Thyroid gland (tissue), 4 donors: Measurements from ENCODE around the gene NAA60. TPM values are rescaled to one million over a fixed set of nuclear protein-coding genes. Genes with fewer than 3 reads are reported as not detected.

Experiments used
- DNase-seq, 2 donors: peaks; one replicate each; pipeline ENCODE4 v3.0.0-alpha.2; 2019
- H3K27ac ChIP-seq, 3 donors: fragments of 200-600 bp; sonication (generic); 1 replicate in 2 of 3; 2 replicates in 1 of 3; pipeline ENCODE4 v1.5.1; 2016 to 2019; ENCODE audit warnings: mild to moderate bottlenecking in 1 of 3, moderate library complexity in 1 of 3
- H3K27me3 ChIP-seq: fragments of 200-600 bp; sonication (generic); one replicate; pipeline ENCODE4 v1.5.1; 2019
- H3K36me3 ChIP-seq, 2 donors: fragments of 200-600 bp; sonication (generic); one replicate each; pipeline ENCODE4 v1.5.1; 2016 to 2019
- H3K4me1 ChIP-seq, 2 donors: fragments of 200-600 bp; sonication (generic); one replicate each; pipeline ENCODE4 v1.5.1; 2017 to 2019
- H3K4me3 ChIP-seq, 3 donors: fragments of 200-600 bp; sonication (generic); replicated peaks in 1 of 3; 1 replicate in 2 of 3; 2 replicates in 1 of 3; pipeline ENCODE4 v1.5.1; 2016; ENCODE audit warnings: mild to moderate bottlenecking in 1 of 3
- H3K9me3 ChIP-seq: fragments of 200-600 bp; sonication (generic); one replicate; pipeline ENCODE4 v1.5.1; 2017
- CTCF ChIP-seq, 6 experiments: fragments of 200-600 bp in 3 of 6; fragments of 450-650 bp in 3 of 6; sonication (generic) in 3 of 6; IDR thresholded peaks; one replicate each; pipeline ENCODE4 v1.5.1; 2016 to 2019; ENCODE audit warnings: antibody characterized with exemption in 6 of 6, mild to moderate bottlenecking in 2 of 6, inconsistent platforms in 1 of 6, moderate library complexity in 1 of 6
- POLR2A ChIP-seq, 2 donors: fragments of 450-650 bp; IDR thresholded peaks; one replicate each; pipeline ENCODE4 v1.6.1; 2017; ENCODE audit warnings: antibody characterized with exemption in 2 of 2, mild to moderate bottlenecking in 2 of 2, moderate library complexity in 1 of 2
- WGBS, 2 donors: methylation state at CpG; one replicate each; pipeline ENCODE4 v1.1.5; 2017; 5-methylcytosine and 5-hydroxymethylcytosine counted together
- intact Hi-C: fragments of 100-400 bp; cut with DNase I; formaldehyde crosslinking; loops from one replicate; pipeline ENCODE4 v1.15.1; 2023
- total RNA-seq, 4 donors: library from RNA; depleted of rRNA; stranded (reverse); fragments of >200 nt; gene quantifications; one replicate each; pipeline ENCODE4 v1.2.3, GENCODE V29; 2016

NAA60 gene
- total RNA-seq, 4 donors from 2014 or later: 22.7 to 42.2 (median 31.0) TPM

GRCh38 chr16:3458852-3459361 lies 15.4 kb downstream of the NAA60 start:
- Histone ChIP-seq H3K9me3 (no peaks in the 10 kb centered on the region), H3K4me3 (peak overlapping the region; percentile 11 to 80 (median 53)), H3K36me3 (no peaks in the 10 kb centered on the region), H3K27ac (peak overlapping the region; percentile 87 to 98 (median 91)), H3K27me3 (no peaks in the 10 kb centered on the region), H3K4me1 (peaks cover 29 to 39% of the 10 kb centered on the region in 2 donors)
- intact Hi-C loops: no loop called here
- peak; percentile 25 to 30 for DNase-seq
- TF ChIP-seq CTCF (IDR thresholded peaks at IDR 0.05) (no peak), POLR2A (IDR thresholded peaks at IDR 0.05) (peak in 1 of 2 donors; percentile 24)
- WGBS, 2 donors: 3 to 4% methylated on average over 10 of the region's 10 CpGs

- 59 to 66% methylated on average over 9 of the region's 9 CpGs for WGBS, 2 donors
- DNase-seq: no peak
- no peaks in the 10 kb centered on the region for H3K9me3 ChIP-seq
- H3K27ac ChIP-seq: peak overlapping the region in 2 of 3 donors; percentile 87 to 91
- H3K27me3 ChIP-seq: no peaks in the 10 kb centered on the region
- no peak for TF ChIP-seq CTCF (IDR thresholded peaks at IDR 0.05)
- no peak for TF ChIP-seq POLR2A (IDR thresholded peaks at IDR 0.05)
- no peak overlapping the region for H3K4me3 ChIP-seq
- H3K4me1 ChIP-seq: peaks cover 29 to 39% of the 10 kb centered on the region in 2 donors
- H3K36me3 ChIP-seq: no peaks in the 10 kb centered on the region
- intact Hi-C loops: no loop called here
Observed at GRCh38 chr16:3459401-3460090, 16.1 kb downstream of the NAA60 start.

DNA sequence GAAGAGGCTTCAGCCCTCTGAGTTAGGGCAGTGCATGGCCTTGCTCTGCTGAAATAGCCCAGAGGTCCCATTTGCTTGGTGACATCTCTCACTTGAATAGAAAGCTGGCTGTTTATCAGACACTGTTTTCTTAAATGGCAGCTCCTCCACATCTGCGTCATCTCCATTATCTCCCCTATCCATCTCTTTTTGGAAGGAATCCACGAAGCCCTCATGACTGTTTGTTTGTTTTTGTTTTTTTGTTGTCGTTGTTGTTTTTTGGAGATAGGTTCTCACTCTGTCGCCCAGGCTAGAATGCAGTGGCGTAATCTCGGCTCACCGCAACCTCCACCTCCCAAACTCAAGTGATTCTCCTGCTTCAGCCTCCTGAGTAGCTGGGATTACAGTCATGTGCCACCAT lies 16.6 kb downstream of the NAA60 start:
- no peaks in the 10 kb centered on the region for H3K9me3 ChIP-seq
- 83 to 88% methylated on average over 7 of the region's 7 CpGs for WGBS, 2 donors

DNA sequence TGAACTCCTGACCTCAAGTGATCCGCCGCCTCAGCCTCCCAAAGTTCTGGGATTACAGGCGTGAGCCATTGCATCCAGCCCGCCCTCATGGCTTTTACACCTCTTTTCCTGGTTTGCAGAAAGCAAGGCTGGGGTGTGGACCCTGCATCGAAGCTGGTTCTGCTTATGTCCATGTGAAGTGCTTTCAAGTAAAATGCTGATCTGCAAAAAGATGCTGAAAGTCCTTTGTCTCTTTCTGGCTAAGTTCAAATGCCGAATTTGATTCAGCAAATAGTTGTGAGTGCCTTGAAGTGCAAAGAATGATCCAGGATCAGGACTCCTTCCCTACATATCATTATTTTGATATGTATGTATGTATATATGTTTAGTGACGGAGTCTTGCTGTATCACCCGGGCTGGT lies 17.1 kb downstream of the NAA60 start:
- H3K4me3 ChIP-seq: no peak overlapping the region
- DNase-seq: peak in 1 of 2 donors; percentile 0
- no peaks in the 10 kb centered on the region for H3K27me3 ChIP-seq
- intact Hi-C loops: no loop called here
- no peaks in the 10 kb centered on the region for H3K36me3 ChIP-seq
- H3K9me3 ChIP-seq: no peaks in the 10 kb centered on the region
- WGBS, 2 donors: 89 to 90% methylated on average over 8 of the region's 8 CpGs
- no peak overlapping the region for H3K27ac ChIP-seq
- TF ChIP-seq POLR2A (IDR thresholded peaks at IDR 0.05) (no peak), CTCF (IDR thresholded peaks at IDR 0.05) (no peak)
- H3K4me1 ChIP-seq: peaks cover 29 to 39% of the 10 kb centered on the region in 2 donors

More for the DNA sequence above, 16.6 kb downstream of the NAA60 start:
- no peak overlapping the region for H3K27ac ChIP-seq
- no peaks in the 10 kb centered on the region for H3K36me3 ChIP-seq
- intact Hi-C loops: no loop called here
- DNase-seq: no peak
- no peak overlapping the region for H3K4me3 ChIP-seq
- no peaks in the 10 kb centered on the region for H3K27me3 ChIP-seq
- peaks cover 29 to 39% of the 10 kb centered on the region in 2 donors for H3K4me1 ChIP-seq
- TF ChIP-seq POLR2A (IDR thresholded peaks at IDR 0.05) (no peak), CTCF (IDR thresholded peaks at IDR 0.05) (no peak)

GRCh38 chr16:3461151-3461550 lies 17.7 kb downstream of the NAA60 start:
- peak in 1 of 2 donors; percentile 0 for DNase-seq
- H3K4me3 ChIP-seq: no peak overlapping the region
- 71 to 80% methylated on average over 8 of the region's 8 CpGs for WGBS, 2 donors
- peaks cover 27 to 38% of the 10 kb centered on the region in 2 donors for H3K4me1 ChIP-seq
- H3K27me3 ChIP-seq: no peaks in the 10 kb centered on the region
- H3K9me3 ChIP-seq: no peaks in the 10 kb centered on the region
- intact Hi-C loops: no loop called here
- H3K36me3 ChIP-seq: peaks cover 0 to under 1% of the 10 kb centered on the region in 2 donors
- TF ChIP-seq POLR2A (IDR thresholded peaks at IDR 0.05): no peak
- no peak for TF ChIP-seq CTCF (IDR thresholded peaks at IDR 0.05)
- H3K27ac ChIP-seq: no peak overlapping the region
